Measurements from ENCODE around the gene SLC22A12.

SLC22A12 gene

DNA sequence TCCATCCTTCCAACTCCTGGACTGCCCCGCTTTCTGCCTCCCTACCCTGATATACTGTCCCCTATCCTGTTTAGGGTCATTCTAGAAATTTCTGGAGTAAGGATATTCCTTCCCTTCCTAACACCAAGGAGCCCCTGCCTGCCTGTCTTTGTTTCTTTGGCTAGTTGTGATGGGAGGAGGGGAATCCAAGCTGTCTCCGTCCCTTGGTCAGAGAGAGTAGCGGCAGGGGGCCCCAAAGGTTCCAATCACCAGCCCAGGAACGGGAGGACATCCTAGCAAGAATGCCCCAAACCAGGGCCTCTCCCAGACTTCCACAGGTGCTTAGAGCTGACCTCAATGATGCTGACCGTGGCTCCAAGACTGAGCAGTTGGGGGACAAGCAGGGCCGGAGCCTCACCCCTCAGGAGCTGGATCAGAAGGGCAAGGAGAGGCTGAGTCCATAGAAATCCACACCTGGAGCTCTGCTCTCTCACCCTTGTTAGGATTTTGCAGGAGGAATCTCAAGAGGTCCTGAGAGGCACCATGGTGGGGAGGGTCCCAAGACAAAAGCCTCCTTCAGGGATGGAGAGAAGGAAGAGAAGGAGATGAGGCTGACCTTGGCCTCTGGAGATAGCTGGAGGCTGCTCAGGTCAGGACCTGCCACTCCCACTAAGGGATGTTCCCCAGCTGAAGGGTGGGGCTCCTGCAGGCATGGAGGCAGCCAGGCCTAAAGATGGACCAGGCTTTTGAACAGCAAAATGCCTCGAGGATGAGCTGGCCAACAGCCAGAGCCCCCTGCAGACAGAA, 13.6 kb downstream of the SLC22A12 start:
- no peak for DNase-seq (ENCODE audit: low spot score)

- no peak for DNase-seq (ENCODE audit: low spot score)
These were observed 14.2 kb downstream of the SLC22A12 start for GRCh38 chr11:64605244-64605560.

- no peak for DNase-seq (ENCODE audit: low spot score)
These were observed 14.9 kb downstream of the SLC22A12 start for GRCh38 chr11:64605656-64606585.

GRCh38 chr11:64606796-64607380, 15.9 kb downstream of the SLC22A12 start:
- no peak for DNase-seq (ENCODE audit: low spot score)

GRCh38 chr11:64607381-64607985, 16.5 kb downstream of the SLC22A12 start:
- no peak for DNase-seq (ENCODE audit: low spot score)

GRCh38 chr11:64608046-64608445, 17.0 kb downstream of the SLC22A12 start:
- DNase-seq (ENCODE audit: low spot score): no peak

GRCh38 chr11:64608636-64609035, 17.6 kb downstream of the SLC22A12 start:
- DNase-seq (ENCODE audit: low spot score): no peak

GRCh38 chr11:64609436-64610047, 18.5 kb downstream of the SLC22A12 start:
- DNase-seq (ENCODE audit: low spot score): peak; percentile 17

DNA sequence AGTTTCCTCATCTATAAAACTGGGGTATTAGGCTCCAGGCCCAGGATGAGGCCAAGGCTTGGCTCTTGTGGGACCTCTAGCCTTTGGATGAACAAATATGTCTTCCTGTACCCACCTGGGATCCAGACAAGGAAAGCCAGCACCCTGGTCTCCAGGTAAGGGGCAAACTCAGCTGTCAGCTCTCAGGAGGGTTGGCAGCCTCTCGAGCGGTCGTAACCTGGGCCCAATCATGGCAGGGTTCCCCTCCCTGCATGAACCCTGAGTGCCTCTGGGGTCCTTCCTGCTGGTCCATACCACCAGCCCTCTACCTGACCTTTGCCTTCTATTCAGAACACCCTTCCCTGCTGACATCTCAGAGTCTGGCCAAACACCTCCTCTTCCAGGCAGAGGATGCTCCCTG, 19.6 kb downstream of the SLC22A12 start:
- DNase-seq (ENCODE audit: low spot score): no peak

- DNase-seq (ENCODE audit: low spot score): no peak
These were observed 20.2 kb downstream of the SLC22A12 start for GRCh38 chr11:64611176-64611575.

- DNase-seq (ENCODE audit: low spot score): no peak
These were observed 21.0 kb downstream of the SLC22A12 start for GRCh38 chr11:64611869-64612646.

DNA sequence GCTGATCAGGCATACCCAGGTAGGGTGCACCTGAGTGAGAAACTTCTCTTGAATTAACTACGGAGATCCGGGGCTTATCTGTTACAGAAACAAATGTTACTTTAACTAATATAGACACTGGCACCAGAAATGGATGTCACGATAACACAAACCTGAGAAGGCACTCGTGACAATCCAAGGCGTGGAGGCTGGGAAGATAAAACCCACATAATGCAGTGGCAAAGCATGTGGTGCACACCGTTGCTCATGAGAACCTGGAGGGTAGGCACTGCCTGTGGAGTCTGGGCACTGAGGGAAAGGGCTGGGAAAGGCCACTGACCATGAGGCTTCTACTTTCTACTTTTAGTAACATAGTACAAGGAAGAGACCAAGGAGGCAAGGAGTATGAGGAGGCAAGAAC, 22.6 kb downstream of the SLC22A12 start:
- DNase-seq (ENCODE audit: low spot score): no peak

- no peak for DNase-seq (ENCODE audit: low spot score)
These were observed 23.9 kb downstream of the SLC22A12 start for GRCh38 chr11:64614917-64615316.

- DNase-seq (ENCODE audit: low spot score): no peak
These were observed 25.8 kb downstream of the SLC22A12 start for GRCh38 chr11:64616817-64617216.

DNA sequence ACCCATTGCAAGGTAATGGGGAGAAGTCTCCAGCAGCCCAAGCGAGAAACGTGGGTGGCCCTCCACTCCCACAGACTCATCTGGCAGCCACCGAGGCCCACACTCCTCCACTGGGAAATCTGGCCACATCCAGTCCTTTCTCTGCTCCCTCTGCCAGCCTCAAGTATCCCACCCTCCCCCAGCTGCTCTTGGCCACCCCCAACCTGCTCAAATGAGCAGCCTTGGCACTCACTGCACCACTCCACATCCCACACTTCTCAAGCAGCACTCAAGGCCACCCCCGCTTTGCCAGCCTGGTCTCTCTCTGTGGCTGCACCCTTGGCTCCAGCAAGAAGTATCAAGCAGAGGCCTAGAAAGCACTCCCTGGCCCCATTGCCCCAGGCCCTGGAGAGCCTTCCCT, 28.2 kb downstream of the SLC22A12 start:
- DNase-seq (ENCODE audit: low spot score): no peak

DNA sequence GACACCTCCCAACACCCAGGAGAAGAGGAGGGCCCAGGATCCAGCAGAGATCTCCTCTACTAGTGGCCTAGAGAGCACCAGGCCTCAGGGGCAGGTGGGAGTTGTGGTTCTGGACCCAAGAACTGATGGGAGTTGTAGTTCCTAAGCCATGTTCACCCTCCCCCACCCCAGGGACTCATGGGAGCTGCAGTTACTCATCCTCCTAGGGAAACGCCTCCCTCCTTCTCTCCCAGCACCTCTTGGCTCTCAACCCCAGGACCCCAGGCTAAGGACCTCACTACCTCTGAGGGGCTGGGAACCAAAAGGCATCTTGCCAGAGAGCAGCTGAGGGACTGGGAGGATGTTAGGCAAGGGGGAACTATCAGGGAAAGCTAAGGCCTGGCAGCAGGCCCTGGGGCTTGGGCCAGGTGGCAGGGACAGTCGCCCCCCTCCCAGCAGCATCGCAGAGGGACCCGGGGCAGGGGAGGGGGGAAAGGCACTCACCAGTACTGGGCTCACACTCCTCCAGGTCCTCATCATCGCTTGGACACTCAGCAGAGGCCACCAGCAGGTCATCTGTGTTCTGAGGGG, 28.9 kb downstream of the SLC22A12 start:
- no peak for DNase-seq (ENCODE audit: low spot score)

GRCh38 chr11:64620381-64620971, 29.5 kb downstream of the SLC22A12 start:
- DNase-seq (ENCODE audit: low spot score): no peak

DNA sequence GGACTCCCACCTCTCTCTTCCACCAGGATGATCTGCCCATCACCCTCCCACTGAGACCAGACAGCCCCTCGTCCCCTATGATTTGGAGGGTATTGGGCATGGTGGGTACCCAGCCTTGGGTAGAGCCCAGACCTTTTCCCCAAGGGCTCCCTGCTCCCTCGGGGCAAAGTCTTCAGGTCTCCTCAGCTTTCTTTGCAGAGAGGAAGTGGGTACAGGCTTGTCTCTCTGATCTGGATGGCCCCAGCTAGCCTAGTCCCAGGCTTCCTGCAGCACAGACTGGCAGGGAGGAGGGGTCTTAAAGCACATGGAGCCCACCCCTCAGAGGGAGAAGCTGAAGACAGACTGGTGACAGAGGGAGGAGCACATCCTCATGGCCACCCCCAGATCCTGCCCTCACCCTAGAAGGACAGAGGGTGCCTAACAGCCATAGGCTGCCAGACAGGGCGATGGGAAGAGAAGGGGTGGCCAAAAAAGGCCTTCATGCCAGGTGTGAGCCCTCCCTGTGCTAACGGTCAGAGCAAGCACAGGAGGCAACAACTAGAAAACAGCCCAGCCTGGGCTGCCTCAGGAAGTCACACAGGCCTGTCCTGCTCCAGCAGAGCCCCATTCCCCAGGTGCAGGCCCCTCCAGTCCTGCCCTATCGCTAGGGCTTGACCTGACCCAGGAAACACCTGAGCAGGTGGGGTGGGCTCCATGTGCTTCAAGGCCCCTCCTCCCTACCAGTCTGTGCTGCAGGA, 30.4 kb downstream of the SLC22A12 start:
- DNase-seq (ENCODE audit: low spot score): no peak

GRCh38 chr11:64622681-64623080, 31.7 kb downstream of the SLC22A12 start:
- no peak for DNase-seq (ENCODE audit: low spot score)

Measured in SW480 (cell line).